NB4 (cell line): ENCODE measurements around the gene SFXN2.

Experiments
- DNase-seq: peaks from one replicate; pipeline ENCODE4 v3.0.0; 2010; ENCODE audit warnings: low read depth
- H3K4me3 ChIP-seq: one replicate; pipeline ENCODE4 v1.5.1; 2011; ENCODE audit warnings: mild to moderate bottlenecking, low read depth, low read length, moderate library complexity
- MYC ChIP-seq: IDR thresholded peaks from 2 replicates; pipeline ENCODE4 v1.6.1; 2011; ENCODE audit warnings: low read depth, low read length
- POLR2A ChIP-seq: IDR thresholded peaks from 2 replicates; pipeline ENCODE4 v1.6.1; 2011; ENCODE audit warnings: mild to moderate bottlenecking; ENCODE audit not compliant: insufficient read length; ENCODE audit errors: extremely low read depth
- TF ChIP-seq, protein P1 (sequence below): IDR thresholded peaks from 2 replicates; pipeline ENCODE4 v1.6.1; 2011; ENCODE audit warnings: low read depth, low read length
- TF ChIP-seq, protein P2 (sequence below): IDR thresholded peaks from one replicate; pipeline ENCODE4 v1.5.1; 2012; ENCODE audit warnings: low read depth, low read length

SFXN2 gene

DNA sequence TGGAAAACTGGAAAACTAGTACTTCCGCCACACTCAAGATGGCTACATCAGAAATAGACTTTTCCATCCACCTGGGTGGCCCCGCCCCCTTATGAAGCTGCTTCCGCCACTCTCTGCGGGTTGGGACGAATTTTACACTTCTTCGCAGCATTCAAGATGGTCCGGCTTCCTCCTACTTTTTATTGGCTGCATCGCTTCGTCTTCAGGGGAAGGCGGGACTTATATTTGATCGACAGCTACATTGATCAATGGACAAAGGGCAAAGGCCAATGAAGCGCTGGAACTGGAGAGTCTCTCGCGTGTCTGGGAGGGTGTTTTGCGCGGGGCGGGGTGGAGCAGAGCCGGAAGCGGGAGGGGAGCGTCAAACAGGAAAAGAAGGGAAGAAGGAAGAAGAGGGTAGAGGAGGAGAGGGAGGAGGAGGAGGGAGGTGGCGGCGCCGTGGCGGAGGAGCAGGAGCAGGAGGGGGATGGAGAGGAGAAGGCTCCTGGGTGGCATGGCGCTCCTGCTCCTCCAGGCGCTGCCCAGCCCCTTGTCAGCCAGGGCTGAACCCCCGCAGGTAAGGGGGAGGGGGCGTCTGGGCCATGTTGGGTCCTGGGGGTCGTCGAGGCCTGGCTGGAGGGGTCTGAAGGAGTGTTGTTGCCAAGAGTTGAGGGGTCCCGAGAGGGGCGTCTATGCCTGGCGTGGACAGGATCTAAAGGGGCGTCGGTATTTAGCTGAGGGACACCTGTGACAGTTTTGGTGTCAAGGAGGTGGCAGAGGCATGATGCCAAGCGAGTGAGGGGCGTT, 29.3 kb downstream of the SFXN2 start, which contains the start of gene WBP1L:
Gene WBP1L (plus strand): TSS at position 361 of the 786 bp plus-strand sequence. CDS start 106 bp downstream, at position 467.
- TF ChIP-seq, protein P1, sequence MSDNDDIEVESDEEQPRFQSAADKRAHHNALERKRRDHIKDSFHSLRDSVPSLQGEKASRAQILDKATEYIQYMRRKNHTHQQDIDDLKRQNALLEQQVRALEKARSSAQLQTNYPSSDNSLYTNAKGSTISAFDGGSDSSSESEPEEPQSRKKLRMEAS = peak; percentile 29; the same call in 1 of the 2 replicates
- peak; percentile 76 for TF ChIP-seq POLR2A
- TF ChIP-seq, protein P2, sequence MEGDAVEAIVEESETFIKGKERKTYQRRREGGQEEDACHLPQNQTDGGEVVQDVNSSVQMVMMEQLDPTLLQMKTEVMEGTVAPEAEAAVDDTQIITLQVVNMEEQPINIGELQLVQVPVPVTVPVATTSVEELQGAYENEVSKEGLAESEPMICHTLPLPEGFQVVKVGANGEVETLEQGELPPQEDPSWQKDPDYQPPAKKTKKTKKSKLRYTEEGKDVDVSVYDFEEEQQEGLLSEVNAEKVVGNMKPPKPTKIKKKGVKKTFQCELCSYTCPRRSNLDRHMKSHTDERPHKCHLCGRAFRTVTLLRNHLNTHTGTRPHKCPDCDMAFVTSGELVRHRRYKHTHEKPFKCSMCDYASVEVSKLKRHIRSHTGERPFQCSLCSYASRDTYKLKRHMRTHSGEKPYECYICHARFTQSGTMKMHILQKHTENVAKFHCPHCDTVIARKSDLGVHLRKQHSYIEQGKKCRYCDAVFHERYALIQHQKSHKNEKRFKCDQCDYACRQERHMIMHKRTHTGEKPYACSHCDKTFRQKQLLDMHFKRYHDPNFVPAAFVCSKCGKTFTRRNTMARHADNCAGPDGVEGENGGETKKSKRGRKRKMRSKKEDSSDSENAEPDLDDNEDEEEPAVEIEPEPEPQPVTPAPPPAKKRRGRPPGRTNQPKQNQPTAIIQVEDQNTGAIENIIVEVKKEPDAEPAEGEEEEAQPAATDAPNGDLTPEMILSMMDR = no peak
- peak; percentile 99 for DNase-seq
- H3K4me3 ChIP-seq = peak within 1 kb of the TSS; percentile 83

DNA sequence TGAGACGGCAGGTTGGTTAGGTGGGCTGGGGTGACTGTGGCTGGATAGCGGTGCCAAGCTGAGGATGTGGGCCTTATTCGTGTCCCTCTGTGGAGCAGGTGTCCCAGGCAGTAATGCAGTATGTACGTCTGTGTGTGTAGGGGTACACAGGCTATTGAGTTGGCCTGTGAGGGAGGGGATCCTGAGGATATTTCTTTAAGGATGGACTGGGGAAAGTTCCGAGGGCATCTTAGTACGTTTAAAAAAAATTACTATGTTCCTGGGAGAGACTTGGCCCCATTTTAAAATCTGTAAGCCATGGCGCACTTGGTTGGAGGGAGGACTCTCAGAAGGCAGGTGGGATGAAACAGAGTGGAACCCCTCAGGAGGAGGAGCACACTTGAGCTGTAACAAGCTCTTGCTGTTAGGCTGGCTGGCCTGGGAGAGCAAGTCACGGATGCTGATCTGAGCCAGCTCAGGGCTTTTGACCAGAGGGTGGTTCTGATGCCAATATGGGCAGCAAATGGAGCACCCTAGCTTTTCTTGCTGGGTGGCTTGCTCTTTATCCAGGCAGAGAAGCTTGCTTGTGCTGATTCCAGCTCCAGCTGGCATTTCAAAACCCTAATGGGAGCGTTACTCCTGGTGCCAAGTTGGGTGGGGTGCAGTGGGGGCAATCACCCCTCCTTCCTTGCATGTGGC, 30.1 kb downstream of the SFXN2 start:
- H3K4me3 ChIP-seq = peak overlapping the region; percentile 83
- DNase-seq = no peak
- TF ChIP-seq POLR2A (no peak), MYC (no peak)
- TF ChIP-seq, protein P2 = no peak

DNA sequence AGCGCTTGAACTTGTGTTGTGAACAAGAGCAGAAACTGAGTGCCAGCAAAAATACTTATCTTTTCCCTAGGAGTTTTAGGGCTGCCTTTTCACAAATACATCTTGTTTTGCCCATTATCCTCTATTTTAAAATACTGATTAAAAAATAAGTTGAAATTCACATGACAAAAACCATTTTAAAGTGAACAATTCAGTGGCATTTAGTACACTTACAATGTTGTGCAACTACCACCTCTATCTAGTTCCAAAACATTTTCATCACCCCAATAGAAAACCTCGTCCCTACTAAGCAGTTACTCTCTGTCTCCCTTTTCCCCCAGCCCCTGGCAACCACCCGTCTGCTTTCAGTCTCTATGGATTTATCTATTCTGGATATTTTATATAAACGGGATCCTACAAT, 30.7 kb downstream of the SFXN2 start:
- peak overlapping the region; percentile 83 for H3K4me3 ChIP-seq
- no peak for DNase-seq
- TF ChIP-seq, protein P2 = no peak
- TF ChIP-seq, protein P1 = no peak

DNA sequence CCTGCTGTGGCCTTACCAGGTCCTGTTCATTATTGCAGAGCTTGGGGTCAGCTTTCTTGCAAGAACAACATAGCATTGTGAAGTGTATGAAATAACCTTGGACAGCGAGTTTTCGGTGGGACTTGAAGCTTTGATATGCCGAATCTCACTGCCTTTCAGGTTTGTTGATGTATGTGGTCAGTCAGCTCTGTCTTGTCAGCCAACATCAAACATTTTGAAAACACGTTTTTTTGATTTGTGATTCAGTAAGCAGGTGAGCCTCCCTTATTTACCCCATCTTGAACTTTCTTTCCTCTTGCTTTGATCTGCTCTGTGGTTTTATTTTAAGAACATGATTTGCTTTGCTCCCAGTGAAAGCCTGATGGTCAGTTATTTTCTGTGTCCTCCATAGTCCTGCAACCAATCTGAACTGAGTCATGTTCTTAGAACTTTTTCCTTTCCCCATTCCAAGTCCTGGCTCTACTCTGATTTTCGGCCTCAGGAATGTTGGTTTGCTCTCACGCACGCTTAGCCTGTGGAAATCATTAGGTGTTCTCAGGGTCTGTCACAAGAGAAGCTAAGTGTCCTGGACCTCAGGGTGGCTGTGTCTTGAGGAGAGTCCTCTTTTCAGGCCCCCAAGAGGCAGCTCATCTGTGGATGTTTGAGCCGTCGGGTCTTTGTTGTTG, 38.0 kb downstream of the SFXN2 start:
- TF ChIP-seq MYC = no peak
- TF ChIP-seq, protein P2 = no peak
- TF ChIP-seq POLR2A = no peak
- TF ChIP-seq, protein P1 = no peak
- H3K4me3 ChIP-seq = no peak overlapping the region
- no peak for DNase-seq

DNA sequence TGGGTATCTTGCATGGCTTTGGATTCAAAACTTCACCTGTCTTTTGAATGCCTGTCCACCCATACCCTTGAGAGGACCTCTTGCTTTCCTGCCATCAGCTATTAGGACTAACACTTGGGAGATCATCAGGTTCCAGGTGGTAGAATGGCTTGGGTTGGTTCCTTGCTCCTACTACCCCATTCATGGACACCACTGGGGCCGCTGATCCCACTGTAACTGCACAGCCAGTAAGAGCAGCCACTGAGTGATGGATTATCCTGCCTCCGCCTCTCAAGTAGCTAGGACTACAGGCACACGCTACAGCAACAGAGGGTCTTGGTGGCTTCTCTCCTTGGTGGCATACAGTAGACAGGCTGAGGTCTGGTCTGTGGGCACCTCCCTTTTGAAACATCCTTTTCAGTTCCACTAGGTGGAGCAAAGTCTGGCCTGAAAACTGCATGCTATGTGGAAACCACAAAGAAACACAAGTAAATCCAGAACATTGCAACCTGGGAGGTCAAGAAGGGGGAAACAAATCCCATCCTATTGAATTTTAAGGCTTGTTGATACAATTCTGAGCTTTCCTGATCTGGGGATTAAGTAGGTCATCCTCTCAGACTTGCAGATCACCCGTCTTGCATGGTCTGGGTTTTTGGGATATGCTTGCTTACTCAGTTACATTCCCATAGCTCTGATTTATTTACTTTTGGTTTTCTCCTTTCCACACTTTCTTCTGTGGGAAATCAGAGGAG, 38.7 kb downstream of the SFXN2 start:
- TF ChIP-seq, protein P2 = peak; percentile 70
- TF ChIP-seq POLR2A (no peak), MYC (no peak)
- TF ChIP-seq, protein P1 = no peak
- DNase-seq = peak; percentile 69
- no peak overlapping the region for H3K4me3 ChIP-seq
